GM12878 (cell line): ENCODE measurements around the gene TBC1D1. TPM values are rescaled to one million over a fixed set of nuclear protein-coding genes. Genes with fewer than 3 reads are reported as not detected.

Experiments used
- ATAC-seq: fragments of 200-7000 bp; cut with Tn5 transposase; 3 replicates; pipeline ENCODE4 v1.9.1; 2020; ENCODE audit warnings: mild to moderate bottlenecking, moderate library complexity
- BruUV-seq: library from RNA; stranded (reverse); fragments of 400-500 nt; replicated peaks from 2 replicates; lab custom pipeline; 2021; lab: Mats Ljungman, UMichigan
- CTCF ChIA-PET: fragments of 300-600 bp; sonication (Branson Sonifier 250); formaldehyde crosslinking; extraction: SDS; loops from one replicate; lab custom pipeline; 2021; ENCODE audit warnings: inconsistent platforms; lab: Yijun Ruan, JAX
- POLR2A ChIA-PET: fragments of 350-600 bp; formaldehyde crosslinking; extraction: SDS; loops from one replicate; lab custom pipeline; 2021; ENCODE audit warnings: inconsistent platforms; lab: Charles Lee
- RAD21 ChIA-PET: fragments of 300-600 bp; sonication (Branson Sonifier 250); formaldehyde crosslinking; loops from one replicate; lab custom pipeline; 2023; ENCODE audit warnings: antibody characterized with exemption; ENCODE audit not compliant: unreplicated experiment; lab: Charles Lee
- SMC1A ChIA-PET: fragments of 300-600 bp; sonication (Branson Sonifier 250); formaldehyde crosslinking; loops from one replicate; lab custom pipeline; 2023; ENCODE audit not compliant: unreplicated experiment, uncharacterized antibody; lab: Charles Lee
- DNase-seq: peaks from one replicate; pipeline ENCODE4 v3.0.0-alpha.2; 2011; ENCODE audit warnings: low read depth, low spot score
- FAIRE-seq: peaks from 3 replicates; lab custom pipeline; 2011; peaks lifted over from hg19 to GRCh38; lab: Jason Lieb, UNC
- H2AFZ ChIP-seq: 2 replicates; pipeline ENCODE4 v1.6.0; 2011; ENCODE audit warnings: low read depth, low read length, control low read depth; ENCODE audit not compliant: control insufficient read depth
- H3K27ac ChIP-seq: 2 replicates; pipeline ENCODE4 v1.5.1; 2011; ENCODE audit warnings: control low read depth; ENCODE audit not compliant: control insufficient read depth, insufficient read depth
- H3K27me3 ChIP-seq, 2 experiments: replicated peaks in 1 of 2; 2 replicates each; pipeline versions ENCODE4 v1.6.0 to v1.6.1; 2011; ENCODE audit warnings: low read length in 1 of 2; ENCODE audit not compliant: control insufficient read depth in 2 of 2, insufficient read depth in 2 of 2
- H3K36me3 ChIP-seq, 2 experiments: 2 replicates each; pipeline ENCODE4 v1.5.1; 2011; ENCODE audit warnings: low read length in 1 of 2; ENCODE audit not compliant: control insufficient read depth in 2 of 2, insufficient read depth in 2 of 2
- H3K4me1 ChIP-seq: 2 replicates; pipeline ENCODE4 v1.6.1; 2011; ENCODE audit warnings: mild to moderate bottlenecking, low read length, moderate library complexity, mixed read lengths; ENCODE audit not compliant: control insufficient read depth, insufficient read depth
- H3K4me2 ChIP-seq: 2 replicates; pipeline ENCODE4 v1.6.0; 2011; ENCODE audit warnings: control low read depth; ENCODE audit not compliant: control insufficient read depth, insufficient read depth
- H3K4me3 ChIP-seq: fragments of 200-600 bp; sonication (generic); 2 replicates; pipeline ENCODE4 v1.5.1; 2016
- H3K79me2 ChIP-seq: 2 replicates; pipeline ENCODE4 v1.6.0; 2011; ENCODE audit warnings: low read length; ENCODE audit not compliant: control insufficient read depth, insufficient read depth
- H3K9ac ChIP-seq: 2 replicates; pipeline ENCODE4 v1.8.0; 2011; ENCODE audit warnings: low read length, control low read depth, mixed read lengths; ENCODE audit not compliant: control insufficient read depth, insufficient read depth
- H3K9me3 ChIP-seq: replicated peaks from 3 replicates; pipeline ENCODE4 v1.5.1; 2011; ENCODE audit warnings: mild to moderate bottlenecking, low read length; ENCODE audit not compliant: control insufficient read depth, insufficient read depth
- H4K20me1 ChIP-seq: 2 replicates; pipeline ENCODE4 v1.6.0; 2011; ENCODE audit not compliant: control insufficient read depth, insufficient read depth
- BMI1 ChIP-seq: fragments of 450-650 bp; IDR thresholded peaks from 2 replicates; pipeline ENCODE4 v1.6.1; 2016; ENCODE audit warnings: mild to moderate bottlenecking, moderate library complexity, borderline replicate concordance
- EED ChIP-seq: sonication (generic); IDR thresholded peaks from 2 replicates; pipeline ENCODE4 v1.6.1; 2016; ENCODE audit warnings: antibody characterized with exemption, low read depth
- ESRRA ChIP-seq: IDR thresholded peaks from 2 replicates; pipeline ENCODE4 v1.6.1; 2012; ENCODE audit warnings: mild to moderate bottlenecking, low read length, improper control_type of control experiment
- JUND ChIP-seq: IDR thresholded peaks from 2 replicates; pipeline ENCODE4 v1.6.1; 2012; ENCODE audit warnings: low read depth, mild to moderate bottlenecking, low read length, improper control_type of control experiment, moderate library complexity
- KDM1A ChIP-seq: fragments of 200-600 bp; sonication (generic); IDR thresholded peaks from 2 replicates; pipeline ENCODE4 v1.6.1; 2016; ENCODE audit warnings: borderline replicate concordance
- MYB ChIP-seq: fragments of 150-350 bp; IDR thresholded peaks from 2 replicates; pipeline ENCODE4 v1.6.1; 2014; ENCODE audit warnings: mild to moderate bottlenecking, low read depth, low read length, borderline replicate concordance
- NFXL1 ChIP-seq: fragments of 450-650 bp; IDR thresholded peaks from 2 replicates; pipeline ENCODE4 v1.6.1; 2017; ENCODE audit warnings: antibody characterized with exemption, mild to moderate bottlenecking, borderline replicate concordance
- NFYB ChIP-seq: IDR thresholded peaks from 2 replicates; pipeline ENCODE4 v1.6.1; 2011; ENCODE audit warnings: low read depth, mild to moderate bottlenecking, low read length, improper control_type of control experiment, moderate library complexity; ENCODE audit not compliant: insufficient read depth
- RCOR1 ChIP-seq: conservative IDR thresholded peaks from 2 replicates; pipeline ENCODE4 v1.6.1; 2012; ENCODE audit warnings: low read depth, low read length, improper control_type of control experiment
- SMAD1 ChIP-seq: fragments of 450-650 bp; IDR thresholded peaks from 2 replicates; pipeline ENCODE4 v1.6.1; 2018; ENCODE audit warnings: mild to moderate bottlenecking, low read depth; ENCODE audit not compliant: partially characterized antibody
- SMARCA5 ChIP-seq: fragments of 450-650 bp; IDR thresholded peaks from 2 replicates; pipeline ENCODE4 v1.6.1; 2017; ENCODE audit warnings: mild to moderate bottlenecking
- SRF ChIP-seq, 2 experiments: IDR thresholded peaks; 2 replicates each; pipeline ENCODE4 v1.6.1; 2011; ENCODE audit warnings: low read depth in 2 of 2, low read length in 2 of 2, mild to moderate bottlenecking in 1 of 2, moderate library complexity in 1 of 2
- TBL1XR1 ChIP-seq: IDR thresholded peaks from 2 replicates; pipeline ENCODE4 v1.6.1; 2012; ENCODE audit warnings: low read depth, low read length, improper control_type of control experiment
- WGBS: methylation state at CpG from one replicate; pipeline ENCODE4 v1.1.6; 2016; ENCODE audit warnings: low lambda C conversion rate; ENCODE audit not compliant: insufficient replicate concordance, insufficient coverage; ENCODE audit errors: missing lambda C conversion rate; 5-methylcytosine and 5-hydroxymethylcytosine counted together
- in situ Hi-C: fragments of 300-500 bp; cut with MboI; formaldehyde crosslinking; loops from 9 replicates; pipeline ENCODE4 v1.14.3; 2018; ENCODE audit warnings: mixed read lengths
- intact Hi-C: fragments of 100-400 bp; cut with micrococcal nuclease; formaldehyde crosslinking; loops from one replicate; pipeline ENCODE4 v1.14.2; 2022; ENCODE audit not compliant: unreplicated experiment
- polyA plus RNA-seq, 11 experiments: library from polyadenylated mRNA; depleted of rRNA in 4 of 11; unstranded in 6 of 11; stranded (reverse) in 5 of 11; fragments of >200 nt; fragmentation: Nextera tagmentation in 4 of 11; fragmentation: Illumina TruSeq in 1 of 11; extraction: Ambion mirVana in 4 of 11; extraction: Trizol in 1 of 11; gene quantifications; 1 replicate in 1 of 11; 2 replicates in 10 of 11; pipeline versions ENCODE4 v1.2.1 to v1.2.3, GENCODE V29; 2011 to 2016; ENCODE audit warnings: inconsistent platforms in 2 of 11, missing spikeins in 2 of 11, low read depth in 1 of 11
- total RNA-seq, 4 experiments: library from RNA; depleted of rRNA in 3 of 4; stranded (reverse); fragments of >200 nt in 3 of 4; fragmentation: Illumina TruSeq in 1 of 4; extraction: Trizol in 1 of 4; gene quantifications; 2 replicates each; pipeline versions ENCODE4 v1.2.1 to v1.2.3, GENCODE V29; 2013 to 2021
- TF ChIP-seq, protein P1 (sequence below): fragments of 450-650 bp; IDR thresholded peaks from 2 replicates; pipeline ENCODE4 v1.6.1; 2017; ENCODE audit warnings: mild to moderate bottlenecking, low read depth, inconsistent platforms; ENCODE audit not compliant: poor library complexity, severe bottlenecking
- TF ChIP-seq, protein P2 (sequence below): fragments of 450-650 bp; IDR thresholded peaks from 2 replicates; pipeline ENCODE4 v1.6.1; 2018; ENCODE audit warnings: mild to moderate bottlenecking, low read depth, moderate library complexity; ENCODE audit not compliant: partially characterized antibody
- TF ChIP-seq, protein P3 (sequence below): fragments of 450-650 bp; IDR thresholded peaks from 2 replicates; pipeline ENCODE4 v1.6.1; 2016; ENCODE audit warnings: mild to moderate bottlenecking

Gene TBC1D1
- total and polyA plus RNA-seq, 10 of the 15 experiments (the other 5 are each of a cell fraction or from before 2014, with no cell fraction given): 5.3 to 102 (median 57.8) TPM

DNA sequence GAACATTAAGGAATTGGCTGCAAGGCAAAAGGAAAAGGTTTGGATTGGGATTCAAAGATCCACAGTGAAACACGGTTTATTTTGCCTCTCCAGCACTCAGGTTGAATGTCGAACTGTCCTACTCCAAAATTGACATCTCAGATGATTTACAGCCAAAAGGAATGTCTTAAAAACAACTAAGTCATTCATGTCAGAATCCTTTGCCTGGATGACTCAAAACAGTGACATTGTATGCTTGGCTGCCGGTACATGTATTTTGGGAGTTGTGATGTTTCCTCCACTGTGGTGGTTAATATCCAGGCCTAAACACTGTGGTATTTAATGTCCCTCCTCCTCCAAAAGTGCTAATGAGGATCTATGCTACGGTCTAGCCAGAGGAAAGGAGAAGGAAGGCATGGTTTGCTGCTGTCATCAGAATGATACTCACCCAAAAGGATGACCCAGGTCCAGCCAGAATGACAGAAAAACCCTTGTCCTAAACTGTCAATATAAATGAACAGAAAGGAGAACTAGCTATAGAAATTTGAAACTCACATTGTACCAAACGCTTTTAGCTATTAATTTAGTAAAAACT is 43.5 kb upstream of the TBC1D1 start:
- RAD21 ChIA-PET: interaction anchor here (1.1 kb wide), 1 partner anchor 21 kb away, joined by 3 read pairs; the partner anchor contains the start of gene PGM2
- no peaks in the 10 kb centered on the region for H3K9me3 ChIP-seq
- CTCF ChIA-PET: no interaction called here
- no peaks in the 10 kb centered on the region for H4K20me1 ChIP-seq
- SMC1A ChIA-PET: interaction anchor here (0.5 to 0.9 kb wide), 2 partner anchors 11 to 23 kb away, joined by 3 read pairs; no protein-coding TSS in a partner anchor
- H3K9ac ChIP-seq: no peak overlapping the region
- H3K27ac ChIP-seq: no peak overlapping the region
- intact Hi-C loops: no loop called here
- in situ Hi-C loops: no loop called here
- POLR2A ChIA-PET: no interaction called here
- H3K79me2 ChIP-seq: no peaks in the 10 kb centered on the region
- H3K27me3 ChIP-seq: no peaks in the 10 kb centered on the region
- H3K4me3 ChIP-seq: no peak overlapping the region
- BruUV-seq: TSS peak; percentile 29
- FAIRE-seq (no peak), DNase-seq (no peak), ATAC-seq (no peak)
- WGBS: 41% methylated on average over 5 of the region's 5 CpGs
- H3K36me3 ChIP-seq: peaks cover 0 to 35% of the 10 kb centered on the region in 2 experiments; a peak in 3 of 4 replicates
- peaks cover 2% of the 10 kb centered on the region; the same call in 1 of the 2 replicates for H3K4me1 ChIP-seq
- H2AFZ ChIP-seq: no peak overlapping the region
- no peak overlapping the region for H3K4me2 ChIP-seq
- TF ChIP-seq MYB: no peak
- no peak for TF ChIP-seq KDM1A
- no peak for TF ChIP-seq EED
- TF ChIP-seq SMAD1: no peak
- TF ChIP-seq, protein P1, sequence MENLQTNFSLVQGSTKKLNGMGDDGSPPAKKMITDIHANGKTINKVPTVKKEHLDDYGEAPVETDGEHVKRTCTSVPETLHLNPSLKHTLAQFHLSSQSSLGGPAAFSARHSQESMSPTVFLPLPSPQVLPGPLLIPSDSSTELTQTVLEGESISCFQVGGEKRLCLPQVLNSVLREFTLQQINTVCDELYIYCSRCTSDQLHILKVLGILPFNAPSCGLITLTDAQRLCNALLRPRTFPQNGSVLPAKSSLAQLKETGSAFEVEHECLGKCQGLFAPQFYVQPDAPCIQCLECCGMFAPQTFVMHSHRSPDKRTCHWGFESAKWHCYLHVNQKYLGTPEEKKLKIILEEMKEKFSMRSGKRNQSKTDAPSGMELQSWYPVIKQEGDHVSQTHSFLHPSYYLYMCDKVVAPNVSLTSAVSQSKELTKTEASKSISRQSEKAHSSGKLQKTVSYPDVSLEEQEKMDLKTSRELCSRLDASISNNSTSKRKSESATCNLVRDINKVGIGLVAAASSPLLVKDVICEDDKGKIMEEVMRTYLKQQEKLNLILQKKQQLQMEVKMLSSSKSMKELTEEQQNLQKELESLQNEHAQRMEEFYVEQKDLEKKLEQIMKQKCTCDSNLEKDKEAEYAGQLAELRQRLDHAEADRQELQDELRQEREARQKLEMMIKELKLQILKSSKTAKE: no peak
- no peak for TF ChIP-seq JUND
- no peak for TF ChIP-seq RCOR1
- no peak for TF ChIP-seq TBL1XR1
- no peak for TF ChIP-seq SMARCA5
- no peak for TF ChIP-seq NFXL1
- no peak for TF ChIP-seq ESRRA
- no peak for TF ChIP-seq BMI1
- no peak for TF ChIP-seq NFYB
- TF ChIP-seq, protein P2, sequence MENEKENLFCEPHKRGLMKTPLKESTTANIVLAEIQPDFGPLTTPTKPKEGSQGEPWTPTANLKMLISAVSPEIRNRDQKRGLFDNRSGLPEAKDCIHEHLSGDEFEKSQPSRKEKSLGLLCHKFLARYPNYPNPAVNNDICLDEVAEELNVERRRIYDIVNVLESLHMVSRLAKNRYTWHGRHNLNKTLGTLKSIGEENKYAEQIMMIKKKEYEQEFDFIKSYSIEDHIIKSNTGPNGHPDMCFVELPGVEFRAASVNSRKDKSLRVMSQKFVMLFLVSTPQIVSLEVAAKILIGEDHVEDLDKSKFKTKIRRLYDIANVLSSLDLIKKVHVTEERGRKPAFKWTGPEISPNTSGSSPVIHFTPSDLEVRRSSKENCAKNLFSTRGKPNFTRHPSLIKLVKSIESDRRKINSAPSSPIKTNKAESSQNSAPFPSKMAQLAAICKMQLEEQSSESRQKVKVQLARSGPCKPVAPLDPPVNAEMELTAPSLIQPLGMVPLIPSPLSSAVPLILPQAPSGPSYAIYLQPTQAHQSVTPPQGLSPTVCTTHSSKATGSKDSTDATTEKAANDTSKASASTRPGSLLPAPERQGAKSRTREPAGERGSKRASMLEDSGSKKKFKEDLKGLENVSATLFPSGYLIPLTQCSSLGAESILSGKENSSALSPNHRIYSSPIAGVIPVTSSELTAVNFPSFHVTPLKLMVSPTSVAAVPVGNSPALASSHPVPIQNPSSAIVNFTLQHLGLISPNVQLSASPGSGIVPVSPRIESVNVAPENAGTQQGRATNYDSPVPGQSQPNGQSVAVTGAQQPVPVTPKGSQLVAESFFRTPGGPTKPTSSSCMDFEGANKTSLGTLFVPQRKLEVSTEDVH: no peak
- TF ChIP-seq, protein P3, sequence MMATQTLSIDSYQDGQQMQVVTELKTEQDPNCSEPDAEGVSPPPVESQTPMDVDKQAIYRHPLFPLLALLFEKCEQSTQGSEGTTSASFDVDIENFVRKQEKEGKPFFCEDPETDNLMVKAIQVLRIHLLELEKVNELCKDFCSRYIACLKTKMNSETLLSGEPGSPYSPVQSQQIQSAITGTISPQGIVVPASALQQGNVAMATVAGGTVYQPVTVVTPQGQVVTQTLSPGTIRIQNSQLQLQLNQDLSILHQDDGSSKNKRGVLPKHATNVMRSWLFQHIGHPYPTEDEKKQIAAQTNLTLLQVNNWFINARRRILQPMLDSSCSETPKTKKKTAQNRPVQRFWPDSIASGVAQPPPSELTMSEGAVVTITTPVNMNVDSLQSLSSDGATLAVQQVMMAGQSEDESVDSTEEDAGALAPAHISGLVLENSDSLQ: no peak
- no peak for TF ChIP-seq SRF (IDR thresholded peaks at IDR 0.05; ENCODE audit: low read depth in 2 of 2, low read length in 2 of 2)
